SKM-1 (cell line): ENCODE results near the gene MTUS2.

Experiments used
- DNase-seq: peaks from one replicate; lab custom pipeline; 2025; ENCODE audit not compliant: unreplicated experiment; lab: John Stamatoyannopoulos, UW

MTUS2 gene

DNA sequence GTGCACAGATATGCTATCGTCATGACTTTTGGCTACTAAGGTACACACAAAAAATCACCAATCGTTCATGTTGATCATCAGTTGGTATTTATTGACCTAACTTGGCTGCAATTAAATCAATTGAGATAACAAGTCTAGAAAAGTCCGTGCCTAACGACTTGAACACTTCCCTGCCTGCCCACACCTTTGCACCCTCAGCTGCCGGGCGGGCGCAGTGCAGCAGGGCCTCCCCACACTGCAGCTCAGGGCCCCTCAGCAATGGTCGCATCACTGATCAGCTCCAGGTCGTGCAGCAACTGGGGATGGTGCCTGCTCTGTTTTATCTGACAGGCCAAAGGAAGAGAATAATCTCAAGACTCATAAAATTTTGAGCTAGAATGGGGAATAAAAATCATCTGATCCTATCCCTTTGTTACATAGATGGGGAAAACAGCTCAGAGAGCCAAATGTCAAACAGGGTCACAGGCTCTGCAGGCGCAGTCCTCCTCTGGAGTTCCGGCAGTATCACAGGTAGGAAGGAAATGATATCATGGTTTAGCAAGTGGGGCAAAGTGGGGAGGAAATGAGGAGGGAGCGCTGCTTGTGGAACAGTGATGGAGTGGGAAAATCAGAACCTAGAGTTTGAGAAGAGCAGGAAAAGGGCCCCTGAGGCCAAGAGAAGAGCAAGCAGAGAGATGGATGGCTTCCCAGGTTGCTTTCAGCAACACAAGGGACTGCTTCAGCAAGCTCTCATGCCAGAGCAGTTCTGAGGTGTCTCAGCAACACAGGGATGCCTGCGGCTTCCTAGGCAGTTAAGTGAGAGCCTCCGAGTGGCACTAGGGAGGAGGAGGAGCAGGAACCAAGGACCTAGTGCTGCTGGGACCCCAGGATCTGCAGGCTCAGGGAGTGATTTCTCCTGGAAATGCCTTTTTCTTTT lies 717.9 kb downstream of the MTUS2 start:
- no peak for DNase-seq

DNA sequence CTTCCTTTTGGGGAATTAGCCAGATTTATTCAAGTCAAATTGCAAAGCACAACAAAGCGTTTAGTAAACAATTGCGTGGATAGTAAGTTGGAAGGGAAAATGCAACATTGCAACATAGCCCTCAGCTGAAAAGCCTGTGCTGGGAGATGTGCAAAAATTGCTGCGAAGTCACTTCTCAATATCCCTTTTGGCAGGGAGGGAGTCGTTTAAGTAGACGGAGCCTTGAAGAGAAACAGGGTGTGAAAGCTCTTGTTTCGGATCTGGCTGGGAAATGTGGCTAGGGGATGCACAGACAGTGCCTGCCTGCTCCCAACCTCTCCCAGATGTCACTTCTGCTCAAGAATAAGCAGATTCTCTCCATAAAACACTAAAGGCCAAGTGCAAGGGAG lies 718.5 kb downstream of the MTUS2 start:
- DNase-seq, result no peak

DNA sequence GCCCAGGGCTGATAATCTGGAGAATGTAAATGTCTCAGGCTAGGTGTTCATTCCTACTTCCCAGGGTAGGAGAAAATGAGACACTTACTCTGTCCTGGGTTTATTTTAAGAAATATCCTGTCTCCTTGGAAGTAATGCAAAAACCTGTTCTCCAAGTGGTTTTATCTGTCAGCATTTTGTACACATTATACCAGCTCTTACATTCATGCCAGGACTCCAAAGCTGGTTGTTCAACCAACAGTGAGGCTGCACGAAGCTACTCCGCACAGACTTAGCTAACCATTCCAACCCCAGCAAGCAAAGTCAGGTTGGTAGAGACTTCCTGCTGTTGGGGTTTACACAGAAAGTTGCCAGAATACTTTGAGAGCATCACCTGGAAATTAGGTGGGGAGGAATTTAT lies 719.7 kb downstream of the MTUS2 start:
- no peak for DNase-seq

DNA sequence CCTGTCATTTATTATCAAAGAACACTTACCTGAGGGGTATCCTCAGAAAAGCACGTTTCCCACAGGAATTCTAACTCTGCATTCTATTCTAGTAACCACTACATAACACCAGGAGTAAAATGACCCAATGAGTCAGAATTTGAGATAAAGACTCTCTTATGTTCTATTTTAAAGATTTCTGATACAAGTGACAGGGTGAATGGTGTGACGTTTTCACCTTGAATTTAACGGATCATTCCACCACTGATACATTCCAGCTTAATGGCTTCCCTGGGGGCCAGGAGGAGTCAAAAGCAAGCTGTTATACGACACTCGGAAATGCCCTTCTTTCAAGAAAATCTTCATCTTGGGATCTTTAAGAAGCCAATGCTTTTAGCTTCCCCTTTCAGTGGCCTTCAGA lies 720.2 kb downstream of the MTUS2 start:
- DNase-seq, result no peak

DNA sequence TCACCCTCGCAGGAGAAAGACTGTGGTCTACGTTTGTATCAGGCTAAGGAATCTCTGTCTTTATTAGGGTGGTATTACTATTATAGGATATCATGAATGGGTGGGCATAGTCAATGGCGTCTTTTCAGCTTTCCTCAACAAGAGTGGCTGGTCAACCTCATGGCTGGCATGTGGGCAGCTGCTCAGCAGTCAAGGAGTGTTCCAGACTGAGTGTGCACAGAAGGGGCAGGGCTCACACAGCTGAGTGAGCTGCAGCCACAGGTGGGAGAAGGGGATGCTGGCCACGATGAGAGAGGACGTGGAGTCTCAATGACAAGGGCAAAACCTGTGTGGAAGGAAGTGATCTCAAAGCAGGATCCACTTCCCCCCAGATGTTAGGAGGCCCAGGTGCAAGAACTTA lies 720.7 kb downstream of the MTUS2 start:
- DNase-seq, result no peak

DNA sequence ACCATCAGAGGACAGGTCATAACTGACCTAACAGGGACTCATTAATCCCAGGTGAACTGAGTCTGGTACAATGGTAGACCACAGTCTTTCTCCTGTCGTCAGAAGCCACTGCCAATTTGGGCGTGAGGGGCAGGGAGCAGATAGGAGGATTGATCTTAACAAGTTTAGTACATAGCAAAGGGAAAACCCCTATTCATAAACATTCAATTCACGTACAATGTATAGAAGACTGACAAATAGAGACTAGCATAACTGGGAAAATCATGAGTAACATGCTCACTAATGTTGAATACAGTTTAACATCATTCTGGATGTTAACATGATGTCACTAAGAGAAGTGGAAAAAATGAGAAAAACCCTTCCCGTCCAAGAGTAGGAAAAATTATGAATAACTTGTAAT lies 721.3 kb downstream of the MTUS2 start:
- no peak for DNase-seq

DNA sequence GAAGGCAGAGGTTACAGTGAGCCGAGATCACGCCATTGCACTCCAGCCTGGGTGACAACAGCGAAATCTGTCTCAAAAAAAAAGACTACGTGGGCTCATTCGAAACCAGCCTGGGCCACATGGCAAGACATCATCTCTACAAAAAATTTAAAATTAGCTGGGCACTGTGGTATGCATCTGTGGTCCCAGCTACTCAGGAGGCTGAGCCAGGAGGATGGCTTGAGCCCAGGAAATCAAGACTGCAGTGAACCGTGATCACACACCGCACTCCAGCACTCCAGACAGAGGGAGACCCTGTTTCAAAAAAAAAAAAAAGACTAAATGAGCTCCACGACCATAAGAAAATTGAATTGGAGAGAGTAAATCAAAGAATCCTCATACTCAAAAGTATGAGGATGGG lies 722.2 kb downstream of the MTUS2 start:
- no peak for DNase-seq

DNA sequence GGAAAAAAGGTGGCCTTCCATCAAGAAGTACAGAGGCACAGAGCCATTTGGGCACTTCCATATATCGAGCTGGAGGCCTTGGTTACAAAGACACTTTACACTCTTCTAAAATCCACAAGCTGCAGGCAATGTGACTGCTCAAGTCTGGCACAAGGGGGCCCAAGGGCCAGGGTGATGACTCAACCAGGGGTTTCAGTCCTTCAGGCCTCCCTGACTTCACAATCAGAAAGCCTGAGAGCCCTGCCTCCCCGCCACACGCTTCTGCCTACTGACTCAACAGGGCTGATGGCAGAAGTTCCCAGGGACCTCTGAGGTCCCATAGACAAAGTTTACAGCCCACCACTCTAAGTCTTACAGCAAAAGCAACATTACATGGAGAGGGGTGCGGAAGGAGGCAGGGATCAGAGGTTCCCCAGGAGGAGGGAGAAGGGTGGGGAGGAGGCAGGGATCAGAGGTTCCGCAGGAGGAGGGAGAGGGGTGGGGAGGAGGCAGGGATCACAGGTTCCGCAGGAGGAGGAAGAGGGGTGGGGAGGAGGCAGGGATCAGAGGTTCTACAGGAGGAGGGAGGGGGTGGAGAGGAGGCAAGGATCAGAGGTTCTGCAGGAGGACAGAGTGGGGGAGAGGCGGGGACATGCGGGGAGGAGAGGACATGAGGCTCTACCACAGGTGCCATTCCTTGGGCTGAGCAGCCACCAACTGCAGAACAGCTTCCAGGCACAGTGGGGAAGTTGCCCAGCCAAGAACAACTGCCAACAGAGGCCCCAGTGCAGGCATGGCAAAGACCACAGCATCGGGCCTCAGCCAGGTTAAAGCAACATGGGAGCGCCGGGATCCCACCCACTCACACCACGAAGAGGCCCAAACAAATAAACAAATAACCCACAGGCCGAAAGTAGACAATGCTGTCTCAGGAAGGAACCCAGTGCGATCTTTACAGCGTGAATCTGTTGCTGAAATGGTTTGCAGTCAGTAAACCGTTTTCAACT lies 723.4 kb downstream of the MTUS2 start:
- no peak for DNase-seq

DNA sequence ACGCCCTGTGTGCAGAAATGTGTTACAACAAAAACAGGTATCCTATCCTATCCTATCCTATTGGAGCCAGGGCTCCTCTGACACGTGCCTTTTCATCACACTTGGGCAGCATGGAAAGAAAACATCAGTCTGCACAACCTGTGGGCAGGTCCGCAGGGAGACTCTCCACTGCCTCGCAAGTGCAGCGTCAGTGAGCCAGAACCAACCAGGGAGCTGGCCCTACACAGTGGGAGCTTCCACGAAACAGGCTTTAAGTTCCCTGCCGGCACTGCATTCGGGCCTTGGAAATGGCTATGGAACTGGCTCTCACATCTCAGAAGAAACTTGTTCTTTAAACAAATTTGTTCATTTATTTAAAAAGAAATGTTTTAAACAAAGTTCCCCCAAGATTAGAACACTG lies 725.8 kb downstream of the MTUS2 start:
- no peak for DNase-seq

DNA sequence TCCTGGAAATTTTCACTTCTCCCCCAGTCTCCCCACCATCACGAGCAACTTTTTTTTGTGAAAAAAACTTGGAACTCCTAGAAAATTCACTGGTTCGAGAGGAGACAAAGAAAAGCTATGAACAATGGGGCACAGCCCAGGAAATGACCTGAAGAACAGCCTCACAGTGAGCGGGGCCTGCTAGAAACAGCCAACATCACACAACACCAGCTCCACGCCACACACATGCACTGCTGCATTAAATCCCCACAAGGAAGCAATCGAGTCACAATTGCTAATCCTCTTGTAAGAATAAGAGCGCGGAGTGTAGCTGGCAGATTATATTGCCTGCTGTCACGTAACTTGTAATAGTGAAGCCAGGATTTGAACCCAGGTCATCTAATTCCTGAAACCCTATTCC lies 726.5 kb downstream of the MTUS2 start:
- no peak for DNase-seq

DNA sequence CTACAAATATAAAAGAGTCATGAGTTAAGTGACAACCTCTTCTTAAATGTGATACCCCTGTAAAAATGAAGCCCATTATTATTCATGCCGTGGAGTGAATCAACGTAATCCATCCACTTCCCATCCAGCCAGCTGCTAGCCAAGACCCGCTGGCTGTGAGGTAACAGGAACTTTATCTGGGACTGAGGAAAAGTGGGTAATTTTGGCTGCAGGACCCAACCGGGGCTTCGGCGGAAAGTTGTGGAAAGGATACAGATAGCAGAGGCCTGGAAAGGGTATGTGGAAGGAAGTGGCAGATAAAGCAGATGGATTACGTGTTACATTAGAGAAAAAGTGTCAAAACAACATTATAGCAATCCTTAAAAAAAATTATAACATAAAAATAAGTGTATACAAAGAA lies 727.0 kb downstream of the MTUS2 start:
- DNase-seq, result no peak

DNA sequence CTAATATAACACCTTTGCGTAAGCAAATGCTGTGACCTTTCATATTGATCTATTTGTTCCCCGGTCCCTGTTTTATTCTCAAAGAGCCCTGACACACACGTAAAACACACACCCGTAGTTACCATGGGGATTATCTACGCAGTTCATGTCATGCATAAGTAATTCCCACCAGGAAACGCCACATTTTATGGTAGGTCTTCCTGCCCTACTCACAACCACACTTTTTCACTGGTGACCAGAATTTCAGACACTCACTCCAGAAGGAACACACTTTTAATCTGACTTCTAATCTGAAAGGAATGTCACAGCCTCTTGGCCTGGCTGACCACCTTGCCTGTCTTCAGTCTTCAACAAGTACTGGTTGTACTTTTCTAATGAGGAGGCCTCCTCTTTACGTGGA lies 728.6 kb downstream of the MTUS2 start:
- no peak for DNase-seq

DNA sequence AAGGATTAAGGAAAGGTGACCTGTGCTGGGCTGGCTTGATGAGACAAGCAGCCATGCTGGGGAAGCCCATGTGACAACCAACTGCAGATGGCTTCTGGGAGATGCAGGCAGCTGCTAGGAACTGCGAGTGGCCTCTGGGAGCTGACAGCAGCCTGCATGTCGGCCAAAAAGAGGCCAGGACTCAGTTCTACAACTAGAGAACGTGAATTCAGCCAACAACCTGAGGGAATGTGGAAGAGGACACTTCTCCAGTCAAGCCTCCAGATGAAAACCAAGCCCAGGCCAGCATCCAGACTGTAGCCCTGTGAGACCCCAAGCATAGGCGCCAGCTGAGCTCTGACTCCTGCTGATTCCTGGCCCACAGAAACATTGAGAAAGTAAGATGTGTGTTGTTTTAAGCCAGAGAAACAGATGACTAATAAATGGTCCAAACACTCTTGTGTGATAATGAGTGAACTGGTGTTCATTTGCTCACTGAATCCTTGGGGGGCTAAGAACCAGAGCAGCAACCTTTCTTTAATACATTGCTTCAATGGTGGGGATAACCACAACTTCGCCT lies 730.4 kb downstream of the MTUS2 start:
- DNase-seq, result no peak

DNA sequence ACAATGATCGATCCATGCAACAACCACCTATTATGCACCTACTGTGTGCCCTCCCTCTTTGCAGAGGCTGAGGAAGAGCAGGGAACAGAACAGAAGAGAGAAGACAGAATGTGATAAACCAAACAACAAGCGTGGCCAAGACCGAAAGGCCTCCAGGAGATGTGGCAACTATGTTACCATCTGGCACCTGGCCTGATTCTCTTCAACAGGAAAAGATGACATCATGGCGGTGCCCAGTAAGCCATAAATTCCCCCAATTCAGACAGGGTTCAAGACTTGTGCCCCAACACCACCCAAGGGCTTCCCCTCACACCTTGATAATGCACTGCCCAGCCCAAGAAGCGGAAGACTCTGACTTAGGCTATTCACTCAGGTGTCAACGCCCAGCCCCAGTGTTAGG lies 731.1 kb downstream of the MTUS2 start:
- DNase-seq, result no peak
